ENCODE data around the gene CLCN3.
"Not testable (repeated sequence)": the region's sequence is repeated elsewhere in the genome, so short reads cannot be mapped to it uniquely, and the experiment has no call there.

The CLCN3 gene

DNA sequence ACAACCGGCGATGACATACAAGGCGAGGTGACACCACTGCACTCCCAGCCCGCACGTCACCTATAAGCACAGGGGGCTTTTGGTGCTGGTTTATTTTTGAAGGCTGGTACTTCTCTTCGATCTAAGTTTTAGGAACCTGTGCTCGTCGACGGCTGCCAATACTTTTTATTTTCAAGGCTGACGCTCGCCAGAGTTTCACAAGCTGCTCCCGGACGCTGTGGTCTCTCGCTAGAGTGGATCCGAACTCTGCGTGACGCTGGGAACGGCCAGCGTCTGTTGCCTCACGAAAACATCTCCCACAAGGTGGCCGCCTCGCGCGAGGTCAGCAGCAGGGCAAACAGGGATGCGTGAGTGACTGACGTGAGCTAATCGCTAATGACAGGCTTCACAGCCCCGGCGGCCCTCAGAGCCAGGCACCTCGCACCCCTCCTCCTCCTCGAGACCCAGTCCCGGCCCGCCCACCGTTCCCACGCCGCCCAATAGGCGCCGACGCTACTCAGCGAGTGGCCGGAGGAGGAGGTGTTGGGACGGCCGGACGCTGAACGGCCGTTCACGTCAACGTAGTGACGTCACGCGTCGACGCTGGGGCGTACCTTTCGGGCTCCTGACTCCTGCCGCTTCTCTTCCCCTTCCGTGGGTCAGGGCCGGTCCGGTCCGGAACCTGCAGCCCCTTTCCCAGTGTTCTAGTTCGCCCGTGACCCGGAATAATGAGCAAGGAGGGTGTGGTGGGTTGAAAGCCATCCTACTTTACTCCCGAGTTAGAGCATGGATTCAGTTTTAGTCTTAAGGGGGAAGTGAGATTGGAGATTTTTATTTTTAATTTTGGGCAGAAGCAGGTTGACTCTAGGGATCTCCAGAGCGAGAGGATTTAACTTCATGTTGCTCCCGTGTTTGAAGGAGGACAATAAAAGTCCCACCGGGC is at the start of gene CLCN3:
Gene CLCN3, plus strand, starts transcription at position 621 of the 922 bp plus-strand sequence. CDS start 15,351 bp downstream, outside the sequence.
- FAIRE-seq = peak; percentile 96

DNA sequence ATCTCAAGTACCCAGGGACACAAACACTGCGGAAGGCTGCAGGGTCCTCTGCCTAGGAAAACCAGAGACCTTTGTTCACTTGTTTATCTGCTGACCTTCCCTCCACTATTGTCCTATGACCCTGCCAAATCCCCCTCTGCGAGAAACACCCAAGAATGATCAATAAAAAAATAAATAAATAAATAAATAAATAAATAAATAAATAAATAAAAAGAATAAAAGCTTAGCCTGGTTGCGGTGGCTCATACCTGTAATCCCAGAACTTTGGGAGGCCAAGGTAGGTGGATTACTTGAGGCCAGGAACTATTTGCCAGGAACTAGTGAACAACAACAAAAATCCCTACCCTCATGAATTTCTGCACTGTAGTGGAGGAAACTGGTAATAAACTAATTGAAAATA is 49.4 kb upstream of the CLCN3 start:
- FAIRE-seq = not testable (repeated sequence)

- FAIRE-seq = no peak
Measured at GRCh38 chr4:169571435-169571834, 48.9 kb upstream of the CLCN3 start.

DNA sequence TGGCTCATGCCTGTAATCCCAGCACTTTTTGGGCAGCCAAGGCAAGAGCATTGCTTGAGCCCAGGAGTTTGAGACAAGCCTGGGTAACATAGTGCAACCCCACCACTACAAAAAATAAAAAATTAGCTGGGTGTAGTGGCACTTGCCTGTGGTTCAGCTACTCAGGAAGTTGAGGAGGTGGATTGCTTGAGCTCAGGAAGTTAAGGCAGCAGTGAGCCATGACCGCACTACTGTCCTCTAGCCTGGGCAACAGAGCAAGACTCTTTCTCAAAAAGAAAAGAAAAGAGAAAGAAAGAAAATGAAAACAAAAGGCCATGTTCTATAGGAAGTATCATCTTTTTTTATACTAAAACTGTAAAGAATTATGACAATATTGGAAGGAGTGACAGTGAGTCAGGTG is 46.5 kb upstream of the CLCN3 start:
- no peak for FAIRE-seq

DNA sequence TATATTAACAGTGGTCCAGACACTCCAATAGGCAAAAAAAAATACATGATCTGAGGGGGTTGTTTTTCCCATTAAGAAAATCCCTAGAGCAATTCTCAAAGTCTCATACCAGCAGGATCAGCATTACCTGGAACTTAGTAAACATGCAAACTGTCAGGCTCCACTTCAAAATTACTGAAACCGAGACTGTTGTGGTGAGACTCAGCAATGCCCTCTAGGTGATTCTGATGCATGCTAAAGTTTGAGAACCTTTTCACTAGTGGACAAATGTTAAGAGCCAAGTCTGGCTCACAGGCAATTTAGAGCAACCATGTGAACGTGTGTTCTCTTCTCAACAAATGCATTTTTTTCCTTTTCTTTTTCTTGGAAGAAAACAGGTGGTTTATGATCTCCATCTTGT is 38.2 kb upstream of the CLCN3 start:
- no peak for FAIRE-seq

DNA sequence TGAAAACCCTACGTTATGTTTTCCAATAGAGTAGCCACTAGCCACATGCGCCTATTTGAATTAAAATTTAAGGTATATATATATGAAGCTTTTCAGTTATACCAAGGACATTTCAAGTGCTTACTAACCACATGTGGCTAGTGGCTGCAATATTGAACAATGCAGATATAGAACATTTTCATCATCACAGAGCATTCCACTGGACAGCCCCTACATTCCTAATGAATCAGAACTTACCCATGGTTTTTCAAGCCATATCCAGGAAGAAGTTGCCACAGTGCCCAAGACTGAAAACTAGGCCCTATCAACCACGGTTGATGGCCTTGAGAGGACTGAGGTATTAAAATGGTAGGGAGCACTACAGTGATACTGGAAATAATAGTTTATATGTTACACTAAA is 37.7 kb upstream of the CLCN3 start:
- no peak for FAIRE-seq

DNA sequence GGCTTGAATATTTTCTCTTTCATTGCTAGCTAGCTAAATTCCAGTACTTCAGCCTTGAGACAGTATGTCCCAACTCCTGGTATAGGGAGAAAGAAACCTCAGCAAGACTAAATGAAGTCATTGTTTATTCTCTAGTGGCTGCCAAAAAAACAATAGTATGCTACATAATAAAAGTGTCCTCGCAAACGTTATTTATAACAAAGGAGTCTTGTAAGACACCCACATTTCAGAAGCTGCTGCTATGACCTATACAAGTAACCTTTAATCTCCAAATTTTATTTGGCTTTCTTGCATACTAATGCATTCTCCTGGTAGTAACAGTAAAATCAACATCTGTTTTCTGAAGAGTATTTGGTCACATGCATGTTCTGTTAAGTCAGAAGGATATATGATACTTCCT is 36.8 kb upstream of the CLCN3 start:
- no peak for FAIRE-seq

DNA sequence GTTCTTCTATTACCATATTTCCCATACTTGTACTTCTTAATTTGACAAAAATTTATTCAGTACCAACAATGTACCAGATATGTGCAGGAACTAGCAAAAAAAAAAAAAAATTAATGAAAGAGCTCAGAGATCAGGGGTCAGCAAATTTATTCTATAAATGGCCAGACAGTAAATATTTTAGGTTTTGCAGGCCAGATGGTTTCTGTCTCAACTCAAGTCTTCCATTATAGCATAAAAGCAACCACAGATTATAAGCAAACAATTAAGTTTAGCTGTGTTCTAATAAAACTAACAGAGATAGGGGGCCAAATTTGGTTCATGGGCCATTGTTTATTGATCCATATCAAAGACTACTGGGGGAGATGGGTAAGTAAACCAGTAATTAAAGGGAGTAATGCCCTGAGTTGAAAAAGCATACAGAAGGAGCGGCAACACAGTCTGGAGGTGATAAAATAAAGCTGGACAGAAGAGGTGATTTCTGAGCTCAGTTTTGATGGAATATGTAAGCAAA is 27.3 kb upstream of the CLCN3 start:
- FAIRE-seq = no peak

GRCh38 chr4:169594560-169595195 is 25.7 kb upstream of the CLCN3 start:
- FAIRE-seq = no peak

GRCh38 chr4:169601016-169601771 is 19.2 kb upstream of the CLCN3 start:
- FAIRE-seq = no peak

DNA sequence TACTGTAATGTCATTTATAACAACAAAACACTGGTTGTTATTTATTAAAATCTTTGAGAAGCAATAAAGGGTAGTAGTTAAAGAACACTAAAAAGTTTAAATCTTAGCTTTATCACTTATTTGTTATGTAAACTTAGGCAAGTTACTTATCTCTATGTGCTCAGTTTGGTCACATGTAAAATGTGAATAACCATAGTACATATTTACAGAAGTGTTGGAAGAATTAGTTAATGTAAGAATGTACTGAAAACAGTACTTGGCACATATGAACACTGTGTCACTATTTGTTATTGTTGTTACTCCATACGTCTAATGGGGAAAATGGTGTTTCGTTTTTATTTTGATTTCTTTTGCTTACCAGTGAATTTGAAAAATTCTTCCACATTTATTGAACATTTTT is 17.1 kb upstream of the CLCN3 start:
- FAIRE-seq = no peak

DNA sequence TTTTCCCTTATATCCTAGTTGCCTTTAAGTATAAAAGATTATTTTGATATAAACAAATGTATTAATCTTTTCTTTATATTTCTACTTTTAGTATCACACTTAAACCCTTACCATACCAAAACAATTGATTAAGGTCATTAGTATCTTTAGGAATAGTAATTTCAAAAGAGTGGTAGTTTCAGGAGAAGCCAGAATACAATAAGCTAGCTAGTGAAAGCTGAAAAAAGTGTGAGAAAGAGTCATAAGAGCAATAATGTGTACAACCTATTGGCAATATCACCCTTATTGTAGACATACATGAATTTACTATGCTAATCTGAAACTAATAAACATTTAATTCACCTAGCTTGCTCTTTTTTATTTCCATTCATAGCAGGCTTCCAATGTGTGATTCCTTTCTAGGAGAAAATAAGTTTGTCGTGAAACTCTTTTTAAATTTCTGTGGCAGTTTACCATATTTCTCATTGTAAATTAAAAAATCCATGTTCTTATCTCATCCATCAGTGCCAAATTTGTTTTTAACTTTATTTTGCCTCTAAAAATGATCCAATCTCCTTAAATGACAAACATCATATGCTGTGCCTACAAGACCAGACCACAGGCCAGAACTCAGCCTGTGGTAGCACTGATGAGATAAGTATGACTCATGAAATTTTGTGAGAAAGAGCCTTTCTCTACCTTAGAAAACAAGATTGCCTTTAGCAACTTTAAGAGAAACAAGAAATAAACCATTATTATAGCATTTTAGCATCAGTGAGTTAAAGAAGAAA is 16.1 kb upstream of the CLCN3 start:
- FAIRE-seq = peak; percentile 58

GRCh38 chr4:169604903-169605331 is 15.5 kb upstream of the CLCN3 start:
- no peak for FAIRE-seq

GRCh38 chr4:169611157-169611556 is 9.2 kb upstream of the CLCN3 start:
- FAIRE-seq = no peak

DNA sequence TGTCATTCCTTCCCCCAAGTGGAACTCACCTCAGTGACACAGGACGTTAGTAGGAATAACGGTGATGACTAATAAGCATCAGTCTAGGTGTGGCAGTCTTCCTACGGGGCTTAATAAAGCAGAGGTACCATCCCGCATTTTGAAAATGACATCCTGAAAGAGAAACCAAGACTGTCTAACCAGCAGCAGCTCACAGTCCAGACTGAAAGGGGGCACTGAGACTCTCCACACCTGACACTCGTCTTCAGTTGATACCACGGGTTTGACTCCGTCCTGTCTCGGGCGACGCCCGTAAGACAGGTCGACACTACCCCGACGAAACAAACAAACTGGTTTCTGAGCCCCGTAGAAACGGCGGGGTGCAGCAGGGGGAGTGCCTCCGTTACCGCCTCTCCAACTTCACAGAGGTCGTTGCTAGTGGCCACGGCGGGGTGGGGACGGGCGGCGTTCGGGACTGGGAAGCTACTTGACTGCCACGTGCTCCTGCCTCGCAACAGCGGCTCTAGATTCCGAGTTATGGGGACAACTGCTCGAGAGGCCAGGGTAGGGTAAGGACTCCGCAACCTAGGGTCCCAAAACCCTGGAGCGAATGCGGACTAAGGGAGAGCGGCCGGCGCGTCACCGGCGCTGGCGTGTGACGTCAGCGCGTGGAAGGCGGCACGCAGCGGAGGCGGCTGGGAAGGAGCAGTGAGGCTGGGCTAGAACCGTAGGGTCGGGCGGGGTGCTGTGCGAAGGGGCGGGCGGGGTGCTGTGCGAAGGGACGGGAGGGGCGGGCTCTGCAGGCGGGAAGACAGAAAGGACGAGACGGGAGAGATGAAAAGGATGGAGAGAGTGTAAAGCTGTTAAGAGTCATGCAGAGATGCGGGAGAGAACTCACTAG is 8.1 kb upstream of the CLCN3 start, which contains the start of gene NEK1:
Gene NEK1, minus strand, starts transcription at position 593 of the 880 bp plus-strand sequence. CDS start 9,953 bp downstream, outside the sequence.
- FAIRE-seq = no peak

GRCh38 chr4:169612871-169613859 is 7.2 kb upstream of the CLCN3 start:
- FAIRE-seq = peak; percentile 70

DNA sequence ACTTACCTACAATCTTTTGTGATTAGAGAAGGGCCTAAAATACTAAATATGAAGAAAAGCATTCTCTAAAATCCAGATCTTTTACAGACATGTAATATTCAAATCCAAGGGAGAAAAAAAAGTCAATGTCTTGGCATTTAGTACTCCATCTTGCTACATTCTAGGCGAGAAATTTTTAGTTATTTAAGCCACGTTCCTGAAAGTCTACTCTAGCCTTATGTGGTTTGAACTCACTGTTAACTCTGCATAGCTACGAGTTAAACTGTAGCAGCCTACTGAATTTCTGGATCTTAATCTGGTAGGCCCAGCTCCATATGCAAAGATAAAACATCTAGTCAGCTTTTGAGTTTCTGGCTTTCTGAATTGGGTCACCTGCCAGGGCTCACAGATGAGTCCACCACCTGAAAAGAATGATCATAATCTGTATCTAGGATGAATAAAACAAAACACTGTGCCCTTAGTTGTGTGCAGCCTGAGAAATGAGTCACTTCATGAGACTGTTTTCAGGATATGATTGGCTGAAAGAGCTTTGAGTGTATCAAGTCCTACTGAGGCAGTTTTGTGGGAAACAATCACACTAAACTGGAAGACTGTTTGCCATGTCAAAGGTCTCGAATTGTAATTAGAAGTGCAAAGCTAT is 4.8 kb upstream of the CLCN3 start:
- FAIRE-seq = no peak

DNA sequence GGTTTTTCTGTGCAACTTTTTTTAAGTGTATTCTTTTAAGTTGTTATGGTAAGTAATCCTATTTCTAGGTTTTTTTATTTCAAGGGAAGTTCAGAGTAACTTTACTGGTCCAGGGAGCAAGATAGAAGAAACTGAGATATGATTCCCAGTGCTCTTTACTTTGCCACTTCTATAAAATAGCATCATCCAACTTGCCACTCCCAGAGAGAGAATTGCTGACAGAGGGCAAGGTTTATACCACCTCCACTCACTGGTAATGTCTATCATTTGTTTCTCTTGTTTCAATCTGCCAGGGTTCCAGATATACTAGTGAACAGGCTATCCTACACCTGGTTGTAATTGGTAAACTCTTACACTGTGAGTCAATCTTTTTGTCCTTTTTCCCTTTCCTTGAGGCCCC is 3.5 kb upstream of the CLCN3 start:
- FAIRE-seq = no peak

DNA sequence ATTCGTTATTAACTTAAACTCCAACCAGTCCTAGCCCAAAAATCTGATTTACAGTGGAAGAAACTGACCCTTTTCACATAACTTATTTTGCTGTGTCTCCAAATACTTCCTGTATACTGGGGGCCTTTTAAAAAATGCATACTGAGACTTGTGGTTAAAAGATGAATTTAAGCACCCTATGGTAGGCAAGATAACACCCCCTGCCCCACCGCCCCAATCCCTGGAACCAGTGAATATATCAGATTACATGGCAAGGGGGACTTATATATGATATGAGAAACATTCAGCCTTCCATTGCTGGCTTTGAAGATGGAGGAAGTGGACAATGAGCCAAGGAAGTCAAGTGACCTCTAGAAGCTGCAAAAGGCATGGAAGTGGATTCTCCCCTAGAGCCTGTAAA is 3.1 kb upstream of the CLCN3 start:
- FAIRE-seq = no peak
